Karpas-422 (cell line): ENCODE results near the gene ASS1. TPM values are rescaled to one million over a fixed set of nuclear protein-coding genes. Genes with fewer than 3 reads are reported as not detected.

Source experiments
- DNase-seq: peaks from one replicate; pipeline ENCODE4 v3.0.0-alpha.2; 2015
- H2AFZ ChIP-seq: fragments of 200-600 bp; sonication (generic); 2 replicates; pipeline ENCODE4 v1.6.1; 2014; ENCODE audit warnings: antibody characterized with exemption, low read length, mixed read lengths
- H3K27ac ChIP-seq: fragments of 200-600 bp; sonication (generic); 2 replicates; pipeline ENCODE4 v1.5.1; 2014; ENCODE audit warnings: mild to moderate bottlenecking, low read length, moderate library complexity
- H3K27me3 ChIP-seq: fragments of 200-600 bp; sonication (generic); 2 replicates; pipeline ENCODE4 v1.6.1; 2014; ENCODE audit warnings: low read length, mixed read lengths
- H3K36me3 ChIP-seq: fragments of 200-600 bp; sonication (generic); 2 replicates; pipeline ENCODE4 v1.6.1; 2014; ENCODE audit warnings: low read length, mixed read lengths; ENCODE audit not compliant: insufficient read depth
- H3K4me1 ChIP-seq: fragments of 200-600 bp; sonication (generic); 2 replicates; pipeline ENCODE4 v1.6.1; 2014; ENCODE audit warnings: mild to moderate bottlenecking, low read length, mixed read lengths
- H3K4me2 ChIP-seq: fragments of 200-600 bp; sonication (generic); 2 replicates; pipeline ENCODE4 v1.6.1; 2014; ENCODE audit warnings: low read length, low read depth, mild to moderate bottlenecking; ENCODE audit not compliant: poor library complexity, severe bottlenecking
- H3K4me3 ChIP-seq: fragments of 200-600 bp; sonication (generic); 2 replicates; pipeline ENCODE4 v1.5.1; 2014; ENCODE audit warnings: mild to moderate bottlenecking, antibody characterized with exemption, low read length, mixed read lengths
- H3K79me2 ChIP-seq: fragments of 200-600 bp; sonication (generic); 2 replicates; pipeline ENCODE4 v1.6.1; 2014; ENCODE audit warnings: mild to moderate bottlenecking, low read length, mixed read lengths
- H3K9ac ChIP-seq: fragments of 200-600 bp; sonication (generic); 2 replicates; pipeline ENCODE4 v1.6.0; 2014; ENCODE audit warnings: low read length
- H3K9me2 ChIP-seq: fragments of 200-600 bp; sonication (generic), shearing (Covaris generic); replicated peaks from 2 replicates; pipeline ENCODE4 v1.6.0; 2014; ENCODE audit warnings: mild to moderate bottlenecking, low read length, moderate library complexity; ENCODE audit not compliant: insufficient read depth
- H3K9me3 ChIP-seq: fragments of 300-700, 200-600 bp; sonication (generic); 2 replicates; pipeline ENCODE4 v1.6.1; 2014; ENCODE audit warnings: low read length, mixed read lengths
- H4K20me1 ChIP-seq: fragments of 200-600 bp; sonication (generic); 2 replicates; pipeline ENCODE4 v1.6.1; 2014; ENCODE audit warnings: mild to moderate bottlenecking, antibody characterized with exemption, low read length, low read depth; ENCODE audit not compliant: insufficient read depth
- total RNA-seq: library from RNA; depleted of rRNA; stranded (reverse); fragments of >200 nt; shearing (Covaris generic); gene quantifications from 2 replicates; pipeline ENCODE4 v1.2.3, GENCODE V29; 2014; ENCODE audit warnings: low replicate concordance

The ASS1 gene
- total RNA-seq, 1 experiment from 2014 or later, result not detected

- H3K9me3 ChIP-seq, result no peaks in the 10 kb centered on the region
- no peak overlapping the region for H3K9ac ChIP-seq
Measured at GRCh38 chr9:130523921-130524320, 79.2 kb downstream of the ASS1 start.

GRCh38 chr9:130526193-130526853 lies 81.6 kb downstream of the ASS1 start:
- Histone ChIP-seq H2AFZ (no peak overlapping the region), H3K79me2 (no peaks in the 10 kb centered on the region), H3K27me3 (no peaks in the 10 kb centered on the region), H3K9ac (no peak overlapping the region), H3K9me3 (no peaks in the 10 kb centered on the region), H3K27ac (no peak overlapping the region), H3K36me3 (no peaks in the 10 kb centered on the region), H3K4me2 (no peak overlapping the region), H3K9me2 (no peaks in the 10 kb centered on the region), H4K20me1 (no peaks in the 10 kb centered on the region), H3K4me3 (no peak overlapping the region), H3K4me1 (no peaks in the 10 kb centered on the region)
- no peak for DNase-seq

More at GRCh38 chr9:130523921-130524320, 79.2 kb downstream of the ASS1 start:
- no peaks in the 10 kb centered on the region for H3K36me3 ChIP-seq
- no peak overlapping the region for H2AFZ ChIP-seq
- H3K4me3 ChIP-seq, result no peak overlapping the region
- H3K9me2 ChIP-seq, result no peaks in the 10 kb centered on the region
- H4K20me1 ChIP-seq, result no peaks in the 10 kb centered on the region
- H3K79me2 ChIP-seq, result no peaks in the 10 kb centered on the region
- H3K4me1 ChIP-seq, result no peaks in the 10 kb centered on the region
- H3K27ac ChIP-seq, result no peak overlapping the region
- DNase-seq, result no peak
- H3K4me2 ChIP-seq, result no peak overlapping the region
- H3K27me3 ChIP-seq, result no peaks in the 10 kb centered on the region

GRCh38 chr9:130526854-130527650 lies 82.3 kb downstream of the ASS1 start:
- Histone ChIP-seq H3K4me2 (no peak overlapping the region), H4K20me1 (no peaks in the 10 kb centered on the region), H3K9me2 (no peaks in the 10 kb centered on the region), H3K9ac (no peak overlapping the region), H3K9me3 (no peaks in the 10 kb centered on the region), H3K27ac (no peak overlapping the region), H3K79me2 (no peaks in the 10 kb centered on the region), H3K27me3 (no peaks in the 10 kb centered on the region), H3K4me3 (no peak overlapping the region), H2AFZ (no peak overlapping the region), H3K36me3 (no peaks in the 10 kb centered on the region), H3K4me1 (no peaks in the 10 kb centered on the region)
- DNase-seq, result no peak

- Histone ChIP-seq H3K27me3 (no peaks in the 10 kb centered on the region), H3K4me1 (no peaks in the 10 kb centered on the region), H3K36me3 (no peaks in the 10 kb centered on the region), H3K9me2 (no peaks in the 10 kb centered on the region), H3K9ac (no peak overlapping the region), H3K27ac (no peak overlapping the region), H3K4me3 (no peak overlapping the region), H3K79me2 (no peaks in the 10 kb centered on the region), H3K4me2 (no peak overlapping the region), H4K20me1 (no peaks in the 10 kb centered on the region), H2AFZ (no peak overlapping the region), H3K9me3 (no peaks in the 10 kb centered on the region)
- no peak for DNase-seq
Measured at GRCh38 chr9:130527651-130528310, 83.0 kb downstream of the ASS1 start.

GRCh38 chr9:130528674-130529073 lies 83.9 kb downstream of the ASS1 start:
- no peak for DNase-seq
- H3K27me3 ChIP-seq, result no peaks in the 10 kb centered on the region

GRCh38 chr9:130530938-130531337 lies 86.2 kb downstream of the ASS1 start:
- Histone ChIP-seq H4K20me1 (no peaks in the 10 kb centered on the region), H3K4me1 (no peaks in the 10 kb centered on the region), H3K9me2 (no peaks in the 10 kb centered on the region), H3K9ac (no peak overlapping the region), H3K4me2 (no peak overlapping the region), H3K27me3 (no peaks in the 10 kb centered on the region), H3K36me3 (no peaks in the 10 kb centered on the region), H3K9me3 (no peaks in the 10 kb centered on the region), H3K79me2 (no peaks in the 10 kb centered on the region), H3K4me3 (no peak overlapping the region), H2AFZ (no peak overlapping the region), H3K27ac (no peak overlapping the region)
- DNase-seq, result no peak

More at GRCh38 chr9:130528674-130529073, 83.9 kb downstream of the ASS1 start:
- H3K9ac ChIP-seq, result no peak overlapping the region
- no peaks in the 10 kb centered on the region for H3K79me2 ChIP-seq
- no peak overlapping the region for H2AFZ ChIP-seq
- no peak overlapping the region for H3K4me2 ChIP-seq
- no peaks in the 10 kb centered on the region for H3K9me3 ChIP-seq
- no peaks in the 10 kb centered on the region for H3K4me1 ChIP-seq
- H3K9me2 ChIP-seq, result no peaks in the 10 kb centered on the region
- H3K4me3 ChIP-seq, result no peak overlapping the region
- H3K27ac ChIP-seq, result no peak overlapping the region
- no peaks in the 10 kb centered on the region for H3K36me3 ChIP-seq
- H4K20me1 ChIP-seq, result no peaks in the 10 kb centered on the region

GRCh38 chr9:130531670-130532069 lies 86.9 kb downstream of the ASS1 start:
- H3K79me2 ChIP-seq, result no peaks in the 10 kb centered on the region
- H2AFZ ChIP-seq, result no peak overlapping the region
- no peaks in the 10 kb centered on the region for H3K36me3 ChIP-seq
- no peak for DNase-seq
- H3K27me3 ChIP-seq, result no peaks in the 10 kb centered on the region
- H3K4me1 ChIP-seq, result no peaks in the 10 kb centered on the region
- no peaks in the 10 kb centered on the region for H3K9me2 ChIP-seq
- no peaks in the 10 kb centered on the region for H3K9me3 ChIP-seq
- no peak overlapping the region for H3K4me2 ChIP-seq
- H4K20me1 ChIP-seq, result no peaks in the 10 kb centered on the region
- H3K27ac ChIP-seq, result no peak overlapping the region
- H3K9ac ChIP-seq, result no peak overlapping the region
- H3K4me3 ChIP-seq, result no peak overlapping the region

GRCh38 chr9:130532426-130533080 lies 87.8 kb downstream of the ASS1 start:
- Histone ChIP-seq H2AFZ (no peak overlapping the region), H3K79me2 (no peaks in the 10 kb centered on the region), H4K20me1 (no peaks in the 10 kb centered on the region), H3K9ac (no peak overlapping the region), H3K36me3 (no peaks in the 10 kb centered on the region), H3K9me3 (no peaks in the 10 kb centered on the region), H3K27ac (no peak overlapping the region), H3K27me3 (no peaks in the 10 kb centered on the region), H3K4me2 (no peak overlapping the region), H3K4me3 (no peak overlapping the region), H3K4me1 (no peaks in the 10 kb centered on the region), H3K9me2 (no peaks in the 10 kb centered on the region)
- no peak for DNase-seq
